MM.1S (cell line): Measurements from ENCODE around the gene SOCS4.

Source experiments
- DNase-seq: peaks from one replicate; pipeline ENCODE4 v3.0.0-alpha.2; 2015
- H2AFZ ChIP-seq: fragments of 300-600 bp; sonication (generic); 2 replicates; pipeline ENCODE4 v1.6.0; 2016; ENCODE audit warnings: antibody characterized with exemption, low read length
- H3F3A ChIP-seq: fragments of 300-600 bp; sonication (generic); 2 replicates; pipeline ENCODE4 v1.6.1; 2016; ENCODE audit warnings: mild to moderate bottlenecking, antibody characterized with exemption, low read length, moderate library complexity, mixed read lengths; ENCODE audit not compliant: insufficient read depth
- H3K27ac ChIP-seq: fragments of 300-600 bp; sonication (generic); 2 replicates; pipeline ENCODE4 v1.5.1; 2016; ENCODE audit warnings: mild to moderate bottlenecking, low read length
- H3K27me3 ChIP-seq: fragments of 300-600 bp; sonication (generic); replicated peaks from 2 replicates; pipeline ENCODE4 v1.6.0; 2016; ENCODE audit warnings: low read length; ENCODE audit not compliant: insufficient read depth
- H3K36me3 ChIP-seq: fragments of 300-600 bp; sonication (generic); replicated peaks from 2 replicates; pipeline ENCODE4 v1.6.1; 2016; ENCODE audit warnings: mild to moderate bottlenecking, low read length, mixed read lengths; ENCODE audit not compliant: insufficient read depth
- H3K4me1 ChIP-seq: fragments of 300-600 bp; sonication (generic); 2 replicates; pipeline ENCODE4 v1.6.1; 2016; ENCODE audit warnings: low read length, mixed read lengths
- H3K4me2 ChIP-seq: fragments of 300-600 bp; sonication (generic); 2 replicates; pipeline ENCODE4 v1.6.0; 2016; ENCODE audit warnings: low read depth, low read length
- H3K4me3 ChIP-seq: fragments of 300-600 bp; sonication (generic); 2 replicates; pipeline ENCODE4 v1.5.1; 2016; ENCODE audit warnings: low read length, mixed read lengths
- H3K79me2 ChIP-seq: fragments of 300-600 bp; sonication (generic); 2 replicates; pipeline ENCODE4 v1.6.1; 2016; ENCODE audit warnings: mixed run types, low read length, mixed read lengths
- H3K9ac ChIP-seq: fragments of 300-600 bp; sonication (generic); 2 replicates; pipeline ENCODE4 v1.6.1; 2016; ENCODE audit warnings: low read length, mixed read lengths
- H3K9me2 ChIP-seq: fragments of 300-600 bp; sonication (generic); replicated peaks from 2 replicates; pipeline ENCODE4 v1.6.1; 2016; ENCODE audit warnings: mild to moderate bottlenecking, low read length, mixed read lengths; ENCODE audit not compliant: insufficient read depth
- H3K9me3 ChIP-seq: fragments of 300-600 bp; sonication (generic); replicated peaks from 2 replicates; pipeline ENCODE4 v1.6.1; 2016; ENCODE audit warnings: mild to moderate bottlenecking, low read length, mixed read lengths; ENCODE audit not compliant: insufficient read depth
- H4K20me1 ChIP-seq: fragments of 300-600 bp; sonication (generic); 2 replicates; pipeline ENCODE4 v1.6.1; 2016; ENCODE audit warnings: mild to moderate bottlenecking, low read length, moderate library complexity, mixed read lengths; ENCODE audit not compliant: insufficient read depth
- CTCF ChIP-seq: fragments of 300-600 bp; sonication (generic); IDR thresholded peaks from 2 replicates; pipeline ENCODE4 v1.5.1; 2016; ENCODE audit warnings: antibody characterized with exemption, low read length, mixed read lengths
- EZH2 ChIP-seq: fragments of 300-600 bp; sonication (generic); optimal IDR thresholded peaks from 2 replicates; pipeline ENCODE3; 2017; ENCODE audit warnings: low read depth, mild to moderate bottlenecking, antibody characterized with exemption, low read length, mixed read lengths
- EZH2phosphoT487 ChIP-seq: fragments of 300-600 bp; sonication (generic); IDR thresholded peaks from 2 replicates; pipeline ENCODE4 v1.6.1; 2018; ENCODE audit warnings: antibody characterized with exemption, low read length

SOCS4 gene

GRCh38 chr14:55026441-55026792, 619 bp upstream of the SOCS4 start:
- Histone ChIP-seq H3K9ac (peak overlapping the region; percentile 81), H4K20me1 (no peaks in the 10 kb centered on the region), H3K27ac (peak overlapping the region; percentile 71; the same call in 1 of the 2 replicates), H3K27me3 (no peaks in the 10 kb centered on the region), H3K36me3 (no peaks in the 10 kb centered on the region), H3K9me2 (no peaks in the 10 kb centered on the region), H3K4me2 (peak overlapping the region; percentile 74; the same call in 1 of the 2 replicates), H3K79me2 (peaks cover 57% of the 10 kb centered on the region), H3K4me1 (peaks cover 7% of the 10 kb centered on the region; the same call in 1 of the 2 replicates), H3F3A (no peaks in the 10 kb centered on the region), H3K9me3 (no peaks in the 10 kb centered on the region), H2AFZ (peak overlapping the region; percentile 85), H3K4me3 (peak overlapping the region; percentile 90)
- TF ChIP-seq CTCF (no peak), EZH2phosphoT487 (no peak), EZH2 (no peak)
- DNase-seq: no peak

- DNase-seq: no peak
- Histone ChIP-seq H4K20me1 (no peaks in the 10 kb centered on the region), H3F3A (no peaks in the 10 kb centered on the region), H2AFZ (no peak overlapping the region), H3K9me3 (no peaks in the 10 kb centered on the region), H3K4me3 (peak overlapping the region; percentile 90), H3K27me3 (no peaks in the 10 kb centered on the region), H3K27ac (no peak overlapping the region), H3K9ac (peak overlapping the region; percentile 81; the same call in 1 of the 2 replicates), H3K36me3 (no peaks in the 10 kb centered on the region), H3K4me2 (peak overlapping the region; percentile 70), H3K79me2 (peaks cover 61% of the 10 kb centered on the region), H3K9me2 (no peaks in the 10 kb centered on the region), H3K4me1 (peaks cover 7% of the 10 kb centered on the region; the same call in 1 of the 2 replicates)
- TF ChIP-seq CTCF (no peak), EZH2 (no peak), EZH2phosphoT487 (no peak)
Observed at GRCh38 chr14:55028066-55028465, 1.0 kb downstream of the SOCS4 start.

- peak overlapping the region; percentile 70 for H3K4me2 ChIP-seq
- H3K36me3 ChIP-seq: no peaks in the 10 kb centered on the region
- no peaks in the 10 kb centered on the region for H3K9me3 ChIP-seq
- no peak for DNase-seq
- H3K79me2 ChIP-seq: peaks cover 61% of the 10 kb centered on the region
- H3K27me3 ChIP-seq: no peaks in the 10 kb centered on the region
- no peaks in the 10 kb centered on the region for H3F3A ChIP-seq
- TF ChIP-seq EZH2phosphoT487 (no peak), CTCF (no peak), EZH2 (no peak)
- no peak overlapping the region for H2AFZ ChIP-seq
- no peak overlapping the region for H3K27ac ChIP-seq
- H3K4me3 ChIP-seq: peak overlapping the region; percentile 90
- no peaks in the 10 kb centered on the region for H4K20me1 ChIP-seq
- H3K4me1 ChIP-seq: peaks cover 7% of the 10 kb centered on the region; the same call in 1 of the 2 replicates
- peak overlapping the region; percentile 81; the same call in 1 of the 2 replicates for H3K9ac ChIP-seq
- no peaks in the 10 kb centered on the region for H3K9me2 ChIP-seq
Observed at GRCh38 chr14:55028476-55028875, 1.4 kb downstream of the SOCS4 start.
